ENCODE measurements around the gene FGF12.

- TF ChIP-seq POLR2AphosphoS5 (IDR thresholded peaks at IDR 0.05): no peak
- no peak for TF ChIP-seq CTCF (IDR thresholded peaks at IDR 0.05)
These were observed 502.6 kb downstream of the FGF12 start for GRCh38 chr3:192224634-192225155.

Measured in breast epithelium (tissue), 3 donors.